Measurements from ENCODE around the gene SYDE2. TPM values are rescaled to one million over a fixed set of nuclear protein-coding genes. Genes with fewer than 3 reads are reported as not detected.

The SYDE2 gene
- total and polyA plus RNA-seq, 9 of the 15 experiments (the other 6 are each of a cell fraction or from before 2014, with no cell fraction given): 0.39 to 8.7 (median 4.5) TPM

DNA sequence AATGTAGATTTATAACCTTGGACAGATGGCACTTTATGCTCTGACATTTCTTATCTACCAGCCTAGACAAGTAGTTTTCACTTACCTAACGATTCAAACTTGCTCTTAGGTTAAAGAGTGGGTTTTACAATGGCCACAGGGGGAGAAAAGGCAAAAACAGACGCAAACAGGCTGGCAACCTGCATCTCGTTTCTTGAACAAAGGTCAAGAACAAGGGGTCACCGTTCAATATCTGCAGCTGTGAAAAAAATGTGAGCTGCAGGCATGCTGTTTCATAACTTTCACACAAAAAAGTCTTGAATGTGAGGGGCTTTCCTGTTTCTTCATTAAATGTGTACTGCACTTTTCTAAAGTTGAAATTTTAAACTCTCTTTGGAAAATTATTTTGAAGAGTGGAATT lies 49.4 kb downstream of the SYDE2 start:
- intact Hi-C loops (cut with micrococcal nuclease) (no loop called here), in situ Hi-C loops (cut with MboI) (no loop called here)
- Histone ChIP-seq H3K4me2 (ENCODE audit: insufficient read depth, low read length) (no peak overlapping the region), H3K4me3 (no peak overlapping the region), H3K27ac (ENCODE audit: extremely low read depth, low read depth, low read length) (no peak overlapping the region), H2AFZ (ENCODE audit: low read depth, low read length) (no peak overlapping the region), H3K4me1 (replicated peaks in 1 of 2; ENCODE audit: control insufficient read depth in 2 of 2, insufficient read depth in 2 of 2, low read length in 2 of 2) (no peaks in the 10 kb centered on the region; a peak in 1 of 5 replicates), H3K79me2 (ENCODE audit: control insufficient read depth, insufficient read depth, low read length) (no peaks in the 10 kb centered on the region), H3K9me1 (ENCODE audit: control insufficient read depth, insufficient read depth, low read length) (no peaks in the 10 kb centered on the region), H3K27me3 (ENCODE audit: control insufficient read depth in 2 of 2, insufficient read depth in 2 of 2, low read length in 2 of 2) (no peaks in the 10 kb centered on the region), H4K20me1 (replicated peaks; ENCODE audit: control insufficient read depth, insufficient read depth, low read length) (no peaks in the 10 kb centered on the region), H3K9ac (ENCODE audit: insufficient read depth in 1 of 2, low read depth in 2 of 2, low read length in 2 of 2) (no peak overlapping the region), H3K9me3 (replicated peaks; ENCODE audit: control insufficient read depth, insufficient read depth, low read depth, low read length) (no peaks in the 10 kb centered on the region), H3K36me3 (ENCODE audit: control insufficient read depth, insufficient read depth, low read length) (no peaks in the 10 kb centered on the region)
- CTCF ChIA-PET (ENCODE audit: low intra/inter-chr PET ratio): no interaction called here
- FAIRE-seq: no peak
- POLR2A ChIA-PET: no interaction called here
- WGBS (ENCODE audit: insufficient coverage, low coverage, missing lambda C conversion rate): 25% methylated on average over 4 of the region's 4 CpGs
- no TSS peak for BruUV-seq (replicated peaks)
- no peak for ATAC-seq
- no peak for TF ChIP-seq ZNF445 (CRISPR knock-in tag; IDR thresholded peaks at IDR 0.05; ENCODE audit: low read depth)
- TF ChIP-seq, protein P1, sequence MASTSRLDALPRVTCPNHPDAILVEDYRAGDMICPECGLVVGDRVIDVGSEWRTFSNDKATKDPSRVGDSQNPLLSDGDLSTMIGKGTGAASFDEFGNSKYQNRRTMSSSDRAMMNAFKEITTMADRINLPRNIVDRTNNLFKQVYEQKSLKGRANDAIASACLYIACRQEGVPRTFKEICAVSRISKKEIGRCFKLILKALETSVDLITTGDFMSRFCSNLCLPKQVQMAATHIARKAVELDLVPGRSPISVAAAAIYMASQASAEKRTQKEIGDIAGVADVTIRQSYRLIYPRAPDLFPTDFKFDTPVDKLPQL (IDR thresholded peaks at IDR 0.05; ENCODE audit: extremely low read depth, insufficient read length): no peak
- no peak for DNase-seq (ENCODE audit: extremely low read depth in 1 of 4, low spot score in 3 of 4)

DNA sequence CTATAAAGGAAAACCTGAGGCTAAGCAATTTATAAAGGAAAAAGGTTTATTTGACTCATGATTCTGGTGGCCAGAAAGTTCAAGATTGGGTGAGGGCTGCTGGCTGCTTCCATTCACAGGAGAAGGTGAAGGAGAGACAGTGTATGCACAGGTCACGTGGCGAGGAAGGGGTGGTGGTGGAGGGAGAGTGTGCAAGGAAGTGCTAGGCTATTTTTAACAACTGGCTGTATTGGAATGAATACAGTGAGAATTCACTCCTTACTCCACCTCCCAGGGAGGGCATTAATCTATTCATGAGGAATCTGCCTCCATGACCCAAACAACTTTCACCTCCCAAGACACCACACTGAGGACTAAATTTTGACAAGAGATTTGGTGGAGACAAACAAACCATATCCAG lies 51.0 kb downstream of the SYDE2 start:
- in situ Hi-C loops (cut with MboI): no loop called here
- WGBS (ENCODE audit: insufficient coverage, low coverage, missing lambda C conversion rate): 50% methylated on average over 2 of the region's 2 CpGs
- CTCF ChIA-PET (ENCODE audit: low intra/inter-chr PET ratio): no interaction called here

More for the DNA sequence above, 51.0 kb downstream of the SYDE2 start:
- no peaks in the 10 kb centered on the region for H3K79me2 ChIP-seq (ENCODE audit: control insufficient read depth, insufficient read depth, low read length)
- H4K20me1 ChIP-seq (replicated peaks; ENCODE audit: control insufficient read depth, insufficient read depth, low read length): no peaks in the 10 kb centered on the region
- intact Hi-C loops (cut with micrococcal nuclease): no loop called here
- no TSS peak for BruUV-seq (replicated peaks)
- POLR2A ChIA-PET: interaction anchor here (1.7 kb wide), 1 partner anchor 16 kb away, joined by 3 read pairs; no protein-coding TSS in a partner anchor
- no peak for ATAC-seq
- no peak for TF ChIP-seq RBM25 (IDR thresholded peaks at IDR 0.05; ENCODE audit: low read depth, low read length, severe bottlenecking)
- TF ChIP-seq, protein P2, sequence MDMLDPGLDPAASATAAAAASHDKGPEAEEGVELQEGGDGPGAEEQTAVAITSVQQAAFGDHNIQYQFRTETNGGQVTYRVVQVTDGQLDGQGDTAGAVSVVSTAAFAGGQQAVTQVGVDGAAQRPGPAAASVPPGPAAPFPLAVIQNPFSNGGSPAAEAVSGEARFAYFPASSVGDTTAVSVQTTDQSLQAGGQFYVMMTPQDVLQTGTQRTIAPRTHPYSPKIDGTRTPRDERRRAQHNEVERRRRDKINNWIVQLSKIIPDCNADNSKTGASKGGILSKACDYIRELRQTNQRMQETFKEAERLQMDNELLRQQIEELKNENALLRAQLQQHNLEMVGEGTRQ (CRISPR knock-in tag; IDR thresholded peaks at IDR 0.05): 0 out of 2 replicates have a peak, but pooled peaks have one; percentile 27
- no peak overlapping the region for H3K27ac ChIP-seq (ENCODE audit: extremely low read depth, low read depth, low read length)
- H3K4me3 ChIP-seq: no peak overlapping the region
- no peak overlapping the region for H3K9ac ChIP-seq (ENCODE audit: insufficient read depth in 1 of 2, low read depth in 2 of 2, low read length in 2 of 2)
- no peak overlapping the region for H2AFZ ChIP-seq (ENCODE audit: low read depth, low read length)
- no peaks in the 10 kb centered on the region for H3K36me3 ChIP-seq (ENCODE audit: control insufficient read depth, insufficient read depth, low read length)
- H3K9me3 ChIP-seq (replicated peaks; ENCODE audit: control insufficient read depth, insufficient read depth, low read depth, low read length): no peaks in the 10 kb centered on the region
- no peak overlapping the region for H3K4me2 ChIP-seq (ENCODE audit: insufficient read depth, low read length)
- no peaks in the 10 kb centered on the region for H3K9me1 ChIP-seq (ENCODE audit: control insufficient read depth, insufficient read depth, low read length)
- DNase-seq (ENCODE audit: extremely low read depth in 1 of 4, low spot score in 3 of 4): no peak
- FAIRE-seq: peak; percentile 23
- H3K27me3 ChIP-seq (ENCODE audit: control insufficient read depth in 2 of 2, insufficient read depth in 2 of 2, low read length in 2 of 2): no peaks in the 10 kb centered on the region
- H3K4me1 ChIP-seq (replicated peaks in 1 of 2; ENCODE audit: control insufficient read depth in 2 of 2, insufficient read depth in 2 of 2, low read length in 2 of 2): no peaks in the 10 kb centered on the region; a peak in 1 of 5 replicates
